Hepatocyte (in vitro differentiated cells): ENCODE measurements around the gene RXFP3. TPM values are rescaled to one million over a fixed set of nuclear protein-coding genes. Genes with fewer than 3 reads are reported as not detected.
A peak's percentile ranks its signal among the peaks of the same experiment; 100 is the strongest.

ENCODE experiments used
- DNase-seq: peaks from one replicate; pipeline ENCODE4 v3.0.0-alpha.2; 2016; ENCODE audit warnings: low spot score
- H2AFZ ChIP-seq: fragments of 200-600 bp; sonication (generic); 2 replicates; pipeline ENCODE4 v1.6.0; 2016; ENCODE audit warnings: antibody characterized with exemption, mild to moderate bottlenecking
- H3K27ac ChIP-seq: fragments of 200-600 bp; sonication (generic); 2 replicates; pipeline ENCODE4 v1.5.1; 2016; ENCODE audit warnings: mild to moderate bottlenecking
- H3K27me3 ChIP-seq: fragments of 200-600 bp; sonication (generic); 2 replicates; pipeline ENCODE4 v1.6.1; 2016
- H3K36me3 ChIP-seq: fragments of 200-600 bp; sonication (generic); replicated peaks from 2 replicates; pipeline ENCODE4 v1.5.1; 2016; ENCODE audit warnings: low read depth; ENCODE audit not compliant: insufficient read depth
- H3K4me1 ChIP-seq: fragments of 200-600 bp; sonication (generic); 2 replicates; pipeline ENCODE4 v1.5.1; 2016; ENCODE audit warnings: mild to moderate bottlenecking, moderate library complexity; ENCODE audit not compliant: insufficient read depth
- H3K4me2 ChIP-seq: fragments of 200-600 bp; sonication (generic); 2 replicates; pipeline ENCODE4 v1.6.0; 2016
- H3K4me3 ChIP-seq: fragments of 200-600 bp; sonication (generic); 2 replicates; pipeline ENCODE4 v1.5.1; 2016; ENCODE audit warnings: mild to moderate bottlenecking
- H3K79me2 ChIP-seq: fragments of 200-600 bp; sonication (generic); 2 replicates; pipeline ENCODE4 v1.6.0; 2017; ENCODE audit warnings: mild to moderate bottlenecking
- H3K9me2 ChIP-seq: fragments of 200-600 bp; sonication (generic); replicated peaks from 2 replicates; pipeline ENCODE4 v1.6.0; 2017; ENCODE audit warnings: mild to moderate bottlenecking; ENCODE audit not compliant: insufficient read depth
- H3K9me3 ChIP-seq: fragments of 200-600 bp; sonication (generic); 2 replicates; pipeline ENCODE4 v1.5.1; 2016; ENCODE audit warnings: low read depth, mild to moderate bottlenecking
- H4K20me1 ChIP-seq: fragments of 200-600 bp; sonication (generic); 2 replicates; pipeline ENCODE4 v1.6.0; 2016; ENCODE audit warnings: mild to moderate bottlenecking; ENCODE audit not compliant: insufficient read depth, poor library complexity, severe bottlenecking
- EZH2 ChIP-seq: fragments of 200-600 bp; sonication (generic); IDR thresholded peaks from 2 replicates; pipeline ENCODE4 v1.6.1; 2016; ENCODE audit warnings: antibody characterized with exemption, mild to moderate bottlenecking, borderline replicate concordance
- EZH2phosphoT487 ChIP-seq: fragments of 200-600 bp; sonication (generic); IDR thresholded peaks from one replicate; pipeline ENCODE4 v1.6.1; 2018; ENCODE audit warnings: antibody characterized with exemption, mild to moderate bottlenecking, low read depth, moderate library complexity; ENCODE audit not compliant: unreplicated experiment, severe bottlenecking
- WGBS: methylation state at CpG from one replicate; pipeline ENCODE4 v1.1.6; 2016; ENCODE audit warnings: low lambda C conversion rate; ENCODE audit errors: missing lambda C conversion rate; 5-methylcytosine and 5-hydroxymethylcytosine counted together
- polyA plus RNA-seq: library from polyadenylated mRNA; unstranded; fragments of >200 nt; fragmentation: Nextera tagmentation; extraction: Ambion mirVana; gene quantifications from 2 replicates; pipeline ENCODE4 v1.2.1, GENCODE V29; 2016
- total RNA-seq: library from RNA; depleted of rRNA; stranded (reverse); fragments of >200 nt; gene quantifications from 2 replicates; pipeline ENCODE4 v1.2.3, GENCODE V29; 2014
- TF ChIP-seq, protein P1 (sequence below): fragments of 200-600 bp; sonication (generic); IDR thresholded peaks from 2 replicates; pipeline ENCODE4 v1.5.1; 2016; ENCODE audit warnings: antibody characterized with exemption, mild to moderate bottlenecking; ENCODE audit not compliant: poor library complexity

Gene RXFP3
- total and polyA plus RNA-seq, 2 experiments from 2014 or later = not detected

DNA sequence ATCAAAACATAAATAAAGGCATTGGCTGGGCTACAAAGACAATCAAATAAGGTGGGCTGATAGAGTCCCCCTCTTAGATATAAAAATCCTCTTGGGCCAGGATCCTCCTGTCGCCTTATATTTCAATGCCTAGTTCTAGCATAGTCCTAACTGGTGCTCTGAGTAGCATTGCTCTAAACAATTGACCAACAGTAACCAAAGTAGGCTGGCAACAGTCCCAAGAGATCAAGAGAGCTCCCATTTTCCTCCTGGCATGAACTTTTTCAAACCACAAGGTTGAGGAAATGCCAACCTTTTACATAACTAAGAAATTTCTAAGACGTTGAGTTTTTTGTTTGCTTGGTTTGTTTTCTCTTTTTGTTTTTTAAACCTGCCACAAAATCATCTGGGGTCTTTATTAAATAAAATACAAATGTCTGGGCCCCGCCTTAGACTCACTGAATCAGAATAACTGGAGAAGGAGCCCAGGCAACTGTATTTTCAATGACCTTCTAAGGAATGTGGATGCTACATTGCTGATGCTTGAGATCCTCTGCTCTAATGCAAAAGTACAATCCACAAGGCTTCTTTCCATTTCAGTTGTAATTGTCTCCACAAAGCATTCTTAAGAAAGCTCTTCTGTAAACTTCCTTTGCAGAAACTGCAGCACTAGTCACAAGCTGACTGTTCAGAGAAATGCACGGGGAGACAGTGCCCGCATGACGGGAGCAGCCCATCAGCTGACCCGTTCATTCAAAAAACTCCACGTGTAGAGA lies 45.4 kb downstream of the RXFP3 start:
- WGBS = 88% methylated on average over 8 of the region's 8 CpGs
- Histone ChIP-seq H3K36me3 (no peaks in the 10 kb centered on the region), H3K4me1 (no peaks in the 10 kb centered on the region), H3K27me3 (no peaks in the 10 kb centered on the region), H3K4me3 (no peak overlapping the region), H3K9me2 (no peaks in the 10 kb centered on the region), H3K27ac (no peak overlapping the region), H3K4me2 (no peak overlapping the region), H3K79me2 (no peaks in the 10 kb centered on the region), H3K9me3 (no peaks in the 10 kb centered on the region), H4K20me1 (no peaks in the 10 kb centered on the region), H2AFZ (no peak overlapping the region)
- no peak for DNase-seq
- TF ChIP-seq EZH2phosphoT487 = no peak
- no peak for TF ChIP-seq EZH2
- TF ChIP-seq, protein P1, sequence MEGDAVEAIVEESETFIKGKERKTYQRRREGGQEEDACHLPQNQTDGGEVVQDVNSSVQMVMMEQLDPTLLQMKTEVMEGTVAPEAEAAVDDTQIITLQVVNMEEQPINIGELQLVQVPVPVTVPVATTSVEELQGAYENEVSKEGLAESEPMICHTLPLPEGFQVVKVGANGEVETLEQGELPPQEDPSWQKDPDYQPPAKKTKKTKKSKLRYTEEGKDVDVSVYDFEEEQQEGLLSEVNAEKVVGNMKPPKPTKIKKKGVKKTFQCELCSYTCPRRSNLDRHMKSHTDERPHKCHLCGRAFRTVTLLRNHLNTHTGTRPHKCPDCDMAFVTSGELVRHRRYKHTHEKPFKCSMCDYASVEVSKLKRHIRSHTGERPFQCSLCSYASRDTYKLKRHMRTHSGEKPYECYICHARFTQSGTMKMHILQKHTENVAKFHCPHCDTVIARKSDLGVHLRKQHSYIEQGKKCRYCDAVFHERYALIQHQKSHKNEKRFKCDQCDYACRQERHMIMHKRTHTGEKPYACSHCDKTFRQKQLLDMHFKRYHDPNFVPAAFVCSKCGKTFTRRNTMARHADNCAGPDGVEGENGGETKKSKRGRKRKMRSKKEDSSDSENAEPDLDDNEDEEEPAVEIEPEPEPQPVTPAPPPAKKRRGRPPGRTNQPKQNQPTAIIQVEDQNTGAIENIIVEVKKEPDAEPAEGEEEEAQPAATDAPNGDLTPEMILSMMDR = no peak

DNA sequence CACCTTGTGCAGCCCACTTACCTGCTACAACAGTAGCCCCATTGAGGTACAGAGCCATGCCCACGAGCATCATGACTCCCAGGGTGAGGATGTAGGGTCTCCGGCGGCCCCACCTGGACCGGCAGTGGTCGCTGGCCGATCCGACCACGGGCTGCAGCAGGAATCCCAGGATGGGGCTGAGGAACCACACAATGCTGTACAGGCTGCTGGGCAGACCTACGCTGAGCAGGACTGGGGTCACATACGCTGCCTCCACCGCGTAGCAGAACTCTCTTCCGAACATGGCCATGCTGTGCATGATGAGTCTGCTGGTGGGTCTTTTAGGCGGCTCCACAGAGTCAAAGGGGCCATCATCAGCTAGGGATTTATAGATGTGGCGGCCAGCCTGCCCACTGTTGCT lies 48.0 kb downstream of the RXFP3 start:
- TF ChIP-seq, protein P1 = no peak
- TF ChIP-seq EZH2phosphoT487 (no peak), EZH2 (no peak)
- no peak for DNase-seq
- no peak overlapping the region for H3K4me2 ChIP-seq
- no peaks in the 10 kb centered on the region for H3K9me3 ChIP-seq
- H3K4me1 ChIP-seq = no peaks in the 10 kb centered on the region
- H3K27ac ChIP-seq = no peak overlapping the region
- no peak overlapping the region for H3K4me3 ChIP-seq
- WGBS = 98% methylated on average over 15 of the region's 15 CpGs
- no peaks in the 10 kb centered on the region for H3K79me2 ChIP-seq
- H3K27me3 ChIP-seq = no peaks in the 10 kb centered on the region
- no peaks in the 10 kb centered on the region for H4K20me1 ChIP-seq
- no peak overlapping the region for H2AFZ ChIP-seq
- no peaks in the 10 kb centered on the region for H3K9me2 ChIP-seq
- H3K36me3 ChIP-seq = no peaks in the 10 kb centered on the region

DNA sequence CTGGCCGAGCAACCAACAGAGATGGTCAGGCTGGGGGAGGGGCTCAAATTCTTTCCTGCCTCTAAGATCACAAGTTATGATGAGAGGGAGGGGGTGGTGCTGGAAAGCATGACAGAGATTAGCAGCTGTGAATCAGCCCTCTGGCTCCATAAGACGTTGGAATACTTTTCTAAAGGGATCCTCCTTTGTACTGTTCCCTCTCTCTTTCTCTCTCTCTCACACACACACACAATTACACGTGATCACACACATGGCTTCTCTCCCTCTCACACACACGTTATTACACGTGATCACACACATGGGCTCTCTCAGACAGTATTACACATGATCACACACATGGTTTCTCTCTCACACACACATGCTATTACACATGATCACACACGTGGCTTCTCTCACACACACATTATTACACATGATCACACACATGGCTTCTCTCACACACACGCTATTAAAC lies 48.5 kb downstream of the RXFP3 start, which contains the start of gene SLC45A2:
Gene SLC45A2 (minus strand): TSS at position 23 of the 454 bp plus-strand sequence. CDS start 110 bp downstream, outside the sequence.
- WGBS = 76% methylated on average over 7 of the region's 7 CpGs
- TF ChIP-seq, protein P1 = no peak
- TF ChIP-seq EZH2 (no peak), EZH2phosphoT487 (no peak)

More for the DNA sequence above, 48.5 kb downstream of the RXFP3 start, which contains the start of gene SLC45A2:
- H3K27me3 ChIP-seq = no peaks in the 10 kb centered on the region
- no peak within 1 kb of the TSS for H2AFZ ChIP-seq
- H3K9me2 ChIP-seq = no peaks in the 10 kb centered on the region
- H4K20me1 ChIP-seq = no peaks in the 10 kb centered on the region
- H3K4me3 ChIP-seq = no peak within 1 kb of the TSS
- DNase-seq = peak; percentile 58
- H3K4me2 ChIP-seq = peak within 1 kb of the TSS; percentile 27
- H3K36me3 ChIP-seq = no peaks in the 10 kb centered on the region
- no peaks in the 10 kb centered on the region for H3K9me3 ChIP-seq
- no peaks in the 10 kb centered on the region for H3K79me2 ChIP-seq
- H3K4me1 ChIP-seq = no peaks in the 10 kb centered on the region
- H3K27ac ChIP-seq = no peak within 1 kb of the TSS
